ENCODE results near the gene LDHD. TPM values are rescaled to one million over a fixed set of nuclear protein-coding genes. Genes with fewer than 3 reads are reported as not detected.

The LDHD gene
- total and polyA plus RNA-seq, 9 of the 15 experiments (the other 6 are each of a cell fraction or from before 2014, with no cell fraction given), result 0.19 to 0.86 (median 0.54) TPM; not detected in 3

GRCh38 chr16:75079346-75079926 lies 37.1 kb downstream of the LDHD start:
- Histone ChIP-seq H2AFZ (ENCODE audit: low read depth, low read length) (no peak overlapping the region), H3K4me3 (no peak overlapping the region), H3K9me1 (ENCODE audit: control insufficient read depth, insufficient read depth, low read length) (no peaks in the 10 kb centered on the region), H3K27me3 (ENCODE audit: control insufficient read depth in 2 of 2, insufficient read depth in 2 of 2, low read length in 2 of 2) (no peaks in the 10 kb centered on the region), H4K20me1 (replicated peaks; ENCODE audit: control insufficient read depth, insufficient read depth, low read length) (no peaks in the 10 kb centered on the region), H3K27ac (ENCODE audit: extremely low read depth, low read depth, low read length) (no peak overlapping the region), H3K9ac (ENCODE audit: insufficient read depth in 1 of 2, low read depth in 2 of 2, low read length in 2 of 2) (no peak overlapping the region), H3K4me1 (replicated peaks in 1 of 2; ENCODE audit: control insufficient read depth in 2 of 2, insufficient read depth in 2 of 2, low read length in 2 of 2) (peaks cover 27 to 55% of the 10 kb centered on the region in 2 experiments), H3K36me3 (ENCODE audit: control insufficient read depth, insufficient read depth, low read length) (peaks cover 3% of the 10 kb centered on the region; the same call in 2 of the 3 replicates), H3K4me2 (ENCODE audit: insufficient read depth, low read length) (no peak overlapping the region), H3K9me3 (replicated peaks; ENCODE audit: control insufficient read depth, insufficient read depth, low read depth, low read length) (no peaks in the 10 kb centered on the region), H3K79me2 (ENCODE audit: control insufficient read depth, insufficient read depth, low read length) (peaks cover 88% of the 10 kb centered on the region)
- BruUV-seq (replicated peaks), result no TSS peak
- 95% methylated on average over 6 of the region's 7 CpGs for WGBS (ENCODE audit: insufficient coverage, low coverage, missing lambda C conversion rate)
- in situ Hi-C loops (cut with MboI), result no loop called here
- no peak for ATAC-seq
- TF ChIP-seq TBL1XR1 (IDR thresholded peaks at IDR 0.05; ENCODE audit: low read length in 2 of 2) (no peak), CHD1 (IDR thresholded peaks at IDR 0.05; ENCODE audit: low read length) (no peak), TAF1 (IDR thresholded peaks at IDR 0.05; ENCODE audit: control insufficient read depth, extremely low read depth, insufficient read depth, low read length, severe bottlenecking) (no peak), SAFB2 (IDR thresholded peaks at IDR 0.05; ENCODE audit: borderline replicate concordance, low read depth, low read length, severe bottlenecking) (no peak), ZFP91 (CRISPR knock-in tag; IDR thresholded peaks at IDR 0.05) (no peak), TAL1 (IDR thresholded peaks at IDR 0.05) (no peak), MTF1 (CRISPR knock-in tag; IDR thresholded peaks at IDR 0.05; ENCODE audit: borderline replicate concordance) (no peak), EP300 (IDR thresholded peaks at IDR 0.05; ENCODE audit: low read length) (no peak), KAT8 (IDR thresholded peaks at IDR 0.05; ENCODE audit: low read depth) (no peak), RNF219 (CRISPR knock-in tag; IDR thresholded peaks at IDR 0.05) (no peak), RCOR1 (IDR thresholded peaks at IDR 0.05; ENCODE audit: borderline replicate concordance in 1 of 2, low read depth in 2 of 2, low read length in 2 of 2) (no peak), NCOA6 (IDR thresholded peaks at IDR 0.05) (no peak), ZKSCAN1 (IDR thresholded peaks at IDR 0.05; ENCODE audit: low read depth, low read length) (no peak)
- no peak for FAIRE-seq
- intact Hi-C loops (cut with micrococcal nuclease), result no loop called here
- ChIA-PET POLR2A (no interaction called here), CTCF (ENCODE audit: low intra/inter-chr PET ratio) (no interaction called here)
- DNase-seq (ENCODE audit: extremely low read depth in 1 of 4, low spot score in 3 of 4), result no peak
